PC-3 (cell line): ENCODE measurements around the gene SLC38A3. TPM values are rescaled to one million over a fixed set of nuclear protein-coding genes. Genes with fewer than 3 reads are reported as not detected.

Experiments used
- ATAC-seq: fragments of 200-7000 bp; cut with Tn5 transposase; 2 replicates; pipeline ENCODE4 v1.9.1; 2020; ENCODE audit warnings: mild to moderate bottlenecking, moderate library complexity
- BruUV-seq: library from RNA; stranded (reverse); fragments of 400-500 nt; replicated peaks from 2 replicates; lab custom pipeline; 2021; lab: Mats Ljungman, UMichigan
- CTCF ChIA-PET: fragments of 300-600 bp; sonication (Branson Sonifier 250); formaldehyde crosslinking; loops from one replicate; lab custom pipeline; 2022; ENCODE audit warnings: antibody characterized with exemption; lab: Charles Lee
- POLR2A ChIA-PET: fragments of 300-600 bp; sonication (Branson Sonifier 250); formaldehyde crosslinking; loops from one replicate; lab custom pipeline; 2022; ENCODE audit warnings: antibody characterized with exemption; ENCODE audit not compliant: unreplicated experiment; lab: Charles Lee
- DNase-seq: peaks from one replicate; pipeline ENCODE4 v3.0.0-alpha.2; 2015
- H2AFZ ChIP-seq: fragments of 300-600 bp; sonication (generic); 2 replicates; pipeline ENCODE4 v1.6.0; 2016; ENCODE audit warnings: antibody characterized with exemption, low read length
- H3F3A ChIP-seq: fragments of 300-600 bp; sonication (generic); one replicate; pipeline ENCODE4 v1.6.0; 2017; ENCODE audit warnings: antibody characterized with exemption, low read length, control low read depth, mild to moderate bottlenecking; ENCODE audit not compliant: unreplicated experiment
- H3K27ac ChIP-seq: fragments of 300-600 bp; sonication (generic); 2 replicates; pipeline ENCODE4 v1.5.1; 2016; ENCODE audit warnings: mild to moderate bottlenecking, low read length
- H3K27me3 ChIP-seq: fragments of 300-600 bp; sonication (generic); 2 replicates; pipeline ENCODE4 v1.6.1; 2016; ENCODE audit warnings: low read length, mixed read lengths
- H3K36me3 ChIP-seq: fragments of 300-600 bp; sonication (generic); 2 replicates; pipeline ENCODE4 v1.6.1; 2016; ENCODE audit warnings: low read depth, mixed run types, low read length, mixed read lengths
- H3K4me1 ChIP-seq: fragments of 300-600 bp; sonication (generic); 2 replicates; pipeline ENCODE4 v1.5.1; 2016; ENCODE audit warnings: low read length; ENCODE audit not compliant: insufficient read depth
- H3K4me2 ChIP-seq: fragments of 300-600 bp; sonication (generic); 2 replicates; pipeline ENCODE4 v1.6.0; 2016; ENCODE audit warnings: low read length
- H3K4me3 ChIP-seq: fragments of 300-600 bp; sonication (generic); 2 replicates; pipeline ENCODE4 v1.5.1; 2016; ENCODE audit warnings: mild to moderate bottlenecking, low read length, mixed read lengths
- H3K79me2 ChIP-seq: fragments of 300-600 bp; sonication (generic); 2 replicates; pipeline ENCODE4 v1.6.1; 2017; ENCODE audit warnings: low read length, mixed read lengths
- H3K9ac ChIP-seq: fragments of 300-600 bp; sonication (generic); 2 replicates; pipeline ENCODE4 v1.6.0; 2016; ENCODE audit warnings: mild to moderate bottlenecking, low read length
- H3K9me2 ChIP-seq: fragments of 300-600 bp; sonication (generic); replicated peaks from 2 replicates; pipeline ENCODE4 v1.6.1; 2016; ENCODE audit warnings: mixed run types, low read length, mixed read lengths
- H3K9me3 ChIP-seq: fragments of 300-600 bp; sonication (generic); 2 replicates; pipeline ENCODE4 v1.6.1; 2016; ENCODE audit warnings: low read length, mixed read lengths
- H4K20me1 ChIP-seq: fragments of 300-600 bp; sonication (generic); 2 replicates; pipeline ENCODE4 v1.6.1; 2016; ENCODE audit warnings: low read length, mixed read lengths
- CTCF ChIP-seq: fragments of 300-600 bp; sonication (generic); conservative IDR thresholded peaks from 2 replicates; pipeline ENCODE4 v1.5.1; 2017; ENCODE audit warnings: antibody characterized with exemption, low read depth, mild to moderate bottlenecking, low read length
- EZH2 ChIP-seq: fragments of 300-600 bp; sonication (generic); IDR thresholded peaks from one replicate; pipeline ENCODE4 v1.6.1; 2017; ENCODE audit warnings: antibody characterized with exemption, mild to moderate bottlenecking, low read length; ENCODE audit not compliant: unreplicated experiment
- EZH2phosphoT487 ChIP-seq: fragments of 300-600 bp; sonication (generic); IDR thresholded peaks from 2 replicates; pipeline ENCODE4 v1.6.1; 2018; ENCODE audit warnings: mild to moderate bottlenecking, antibody characterized with exemption, low read length, borderline replicate concordance
- intact Hi-C: fragments of 100-400 bp; cut with micrococcal nuclease; formaldehyde crosslinking; loops from 2 replicates; pipeline ENCODE4 v1.9.0; 2023
- total RNA-seq: library from RNA; depleted of rRNA; stranded (reverse); fragments of >200 nt; gene quantifications from 2 replicates; pipeline ENCODE4 v1.2.3, GENCODE V29; 2014

SLC38A3 gene
- total RNA-seq, 1 experiment from 2014 or later: 3.3 TPM

GRCh38 chr3:50230104-50230793 lies 25.2 kb downstream of the SLC38A3 start:
- peaks cover 7% of the 10 kb centered on the region; the same call in 1 of the 2 replicates for H3K4me1 ChIP-seq
- H3K4me3 ChIP-seq: no peak overlapping the region
- H3K79me2 ChIP-seq: no peaks in the 10 kb centered on the region
- no peak overlapping the region for H3K27ac ChIP-seq
- TF ChIP-seq CTCF (no peak), EZH2 (no peak), EZH2phosphoT487 (no peak)
- H3K4me2 ChIP-seq: no peak overlapping the region
- no peaks in the 10 kb centered on the region for H3K36me3 ChIP-seq
- POLR2A ChIA-PET: no interaction called here
- intact Hi-C loops: no loop called here
- H3K9me2 ChIP-seq: no peaks in the 10 kb centered on the region
- no peaks in the 10 kb centered on the region for H4K20me1 ChIP-seq
- no peaks in the 10 kb centered on the region for H3K9me3 ChIP-seq
- no peaks in the 10 kb centered on the region for H3K27me3 ChIP-seq
- H2AFZ ChIP-seq: no peak overlapping the region
- no peak for DNase-seq
- no peaks in the 10 kb centered on the region for H3F3A ChIP-seq
- BruUV-seq: no TSS peak
- CTCF ChIA-PET: interaction anchor here (1.6 kb wide), 1 partner anchor 16 kb away, joined by 6 read pairs; no protein-coding TSS in a partner anchor
- no peak overlapping the region for H3K9ac ChIP-seq
- ATAC-seq: no peak

GRCh38 chr3:50230794-50231125 lies 25.7 kb downstream of the SLC38A3 start:
- H3K79me2 ChIP-seq: no peaks in the 10 kb centered on the region
- ATAC-seq: no peak
- no peaks in the 10 kb centered on the region for H3K9me3 ChIP-seq
- H3K27ac ChIP-seq: no peak overlapping the region
- BruUV-seq: no TSS peak
- H3K4me3 ChIP-seq: no peak overlapping the region
- H3K4me1 ChIP-seq: peaks cover 7% of the 10 kb centered on the region; the same call in 1 of the 2 replicates
- H3K4me2 ChIP-seq: no peak overlapping the region
- H3K36me3 ChIP-seq: no peaks in the 10 kb centered on the region
- no peaks in the 10 kb centered on the region for H3K9me2 ChIP-seq
- H4K20me1 ChIP-seq: no peaks in the 10 kb centered on the region
- intact Hi-C loops: no loop called here
- ChIA-PET CTCF (interaction anchor here (1.6 kb wide), 1 partner anchor 16 kb away, joined by 6 read pairs; no protein-coding TSS in a partner anchor), POLR2A (no interaction called here)
- DNase-seq: no peak
- H3F3A ChIP-seq: no peaks in the 10 kb centered on the region
- TF ChIP-seq EZH2phosphoT487 (no peak), CTCF (no peak), EZH2 (no peak)
- no peaks in the 10 kb centered on the region for H3K27me3 ChIP-seq
- H3K9ac ChIP-seq: no peak overlapping the region
- H2AFZ ChIP-seq: no peak overlapping the region

DNA sequence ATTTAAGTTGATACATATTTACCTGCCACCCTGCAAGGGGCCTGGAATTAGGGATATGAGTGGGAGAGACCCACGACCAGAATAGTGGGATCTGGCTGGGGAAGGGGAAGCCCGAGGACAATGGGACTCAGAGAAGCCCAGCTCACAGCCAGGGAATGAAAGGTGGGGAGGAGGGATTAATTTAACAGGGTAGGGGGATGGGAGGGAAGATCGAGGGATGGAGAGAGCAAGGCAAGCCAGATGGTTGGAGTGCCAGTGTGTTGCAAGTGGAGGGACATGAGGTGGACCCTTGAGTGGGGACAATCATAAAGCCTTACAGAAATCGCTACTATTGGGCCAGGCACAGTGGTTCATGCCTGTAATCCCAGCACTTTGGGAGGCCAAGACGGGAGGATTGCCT lies 26.5 kb downstream of the SLC38A3 start:
- POLR2A ChIA-PET: no interaction called here
- Histone ChIP-seq H3K9me3 (no peaks in the 10 kb centered on the region), H3K27me3 (no peaks in the 10 kb centered on the region), H2AFZ (no peak overlapping the region), H3K4me1 (peaks cover 7% of the 10 kb centered on the region; the same call in 1 of the 2 replicates), H3K9ac (no peak overlapping the region), H4K20me1 (peaks cover 3% of the 10 kb centered on the region), H3K9me2 (no peaks in the 10 kb centered on the region), H3K4me3 (no peak overlapping the region), H3K79me2 (peaks cover 5% of the 10 kb centered on the region), H3K27ac (no peak overlapping the region), H3F3A (no peaks in the 10 kb centered on the region), H3K36me3 (no peaks in the 10 kb centered on the region), H3K4me2 (no peak overlapping the region)
- CTCF ChIA-PET: no interaction called here
- DNase-seq: no peak
- no TSS peak for BruUV-seq
- ATAC-seq: no peak
- TF ChIP-seq CTCF: no peak
- TF ChIP-seq EZH2: no peak
- TF ChIP-seq EZH2phosphoT487: no peak
- intact Hi-C loops: no loop called here
